RWPE2 (cell line): ENCODE measurements around the gene MTUS2.

Experiments used
- ATAC-seq: fragments of 200-7000 bp; cut with Tn5 transposase; 3 replicates; pipeline ENCODE4 v1.9.1; 2021; ENCODE audit warnings: low read depth
- DNase-seq: peaks from one replicate; pipeline ENCODE4 v3.0.0-alpha.2; 2020; ENCODE audit warnings: low spot score
- H3K27ac ChIP-seq: fragments of 450-650 bp; 2 replicates; pipeline ENCODE4 v1.5.1; 2017; ENCODE audit warnings: mild to moderate bottlenecking; ENCODE audit not compliant: poor library complexity, severe bottlenecking
- H3K27me3 ChIP-seq: fragments of 250-450 bp; sonication (Bioruptor Pico); 2 replicates; pipeline ENCODE4 v1.5.1; 2021; ENCODE audit warnings: mild to moderate bottlenecking, moderate library complexity; ENCODE audit not compliant: insufficient read depth, poor library complexity, severe bottlenecking
- H3K36me3 ChIP-seq: fragments of 250-450 bp; sonication (Bioruptor Pico); 2 replicates; pipeline ENCODE4 v1.5.1; 2020; ENCODE audit warnings: low read depth, mild to moderate bottlenecking, moderate library complexity
- H3K4me1 ChIP-seq: fragments of 250-450 bp; sonication (Bioruptor Pico); 2 replicates; pipeline ENCODE4 v1.5.1; 2021; ENCODE audit warnings: mild to moderate bottlenecking, moderate library complexity; ENCODE audit not compliant: insufficient read depth, poor library complexity, severe bottlenecking
- H3K4me3 ChIP-seq: fragments of 250-450 bp; sonication (Bioruptor Pico); 2 replicates; pipeline ENCODE4 v1.5.1; 2021; ENCODE audit warnings: mild to moderate bottlenecking, moderate library complexity; ENCODE audit not compliant: severe bottlenecking
- H3K9me3 ChIP-seq: fragments of 250-450 bp; sonication (Bioruptor Pico); 2 replicates; pipeline ENCODE4 v1.5.1; 2021; ENCODE audit warnings: mild to moderate bottlenecking, moderate library complexity; ENCODE audit not compliant: severe bottlenecking
- CTCF ChIP-seq: fragments of 450-650 bp; IDR thresholded peaks from one replicate; pipeline ENCODE4 v1.5.1; 2017; ENCODE audit warnings: mild to moderate bottlenecking, moderate library complexity; ENCODE audit not compliant: poor library complexity, severe bottlenecking

MTUS2 gene

GRCh38 chr13:28830580-28830979 is 10.4 kb downstream of the MTUS2 start:
- ATAC-seq = no peak
- Histone ChIP-seq H3K9me3 (no peaks in the 10 kb centered on the region), H3K4me1 (no peaks in the 10 kb centered on the region), H3K36me3 (no peaks in the 10 kb centered on the region), H3K27ac (no peak overlapping the region), H3K27me3 (no peaks in the 10 kb centered on the region), H3K4me3 (no peak overlapping the region)
- no peak for DNase-seq
- TF ChIP-seq CTCF = no peak

- ATAC-seq (no peak), DNase-seq (no peak)
- H3K27me3 ChIP-seq = no peaks in the 10 kb centered on the region
- H3K4me1 ChIP-seq = no peaks in the 10 kb centered on the region
- H3K36me3 ChIP-seq = no peaks in the 10 kb centered on the region
- no peak overlapping the region for H3K27ac ChIP-seq
- H3K4me3 ChIP-seq = no peak overlapping the region
- no peaks in the 10 kb centered on the region for H3K9me3 ChIP-seq
- no peak for TF ChIP-seq CTCF
These were observed 11.0 kb downstream of the MTUS2 start for GRCh38 chr13:28831117-28831516.

- Histone ChIP-seq H3K4me1 (no peaks in the 10 kb centered on the region), H3K36me3 (no peaks in the 10 kb centered on the region), H3K4me3 (no peak overlapping the region), H3K9me3 (no peaks in the 10 kb centered on the region), H3K27me3 (no peaks in the 10 kb centered on the region), H3K27ac (no peak overlapping the region)
- no peak for TF ChIP-seq CTCF
- DNase-seq (no peak), ATAC-seq (no peak)
These were observed 17.0 kb downstream of the MTUS2 start for GRCh38 chr13:28837111-28837510.

GRCh38 chr13:28843639-28844038 is 23.5 kb downstream of the MTUS2 start:
- no peak overlapping the region for H3K27ac ChIP-seq
- no peak overlapping the region for H3K4me3 ChIP-seq
- H3K9me3 ChIP-seq = no peaks in the 10 kb centered on the region
- TF ChIP-seq CTCF = no peak
- ATAC-seq (no peak), DNase-seq (no peak)
- H3K36me3 ChIP-seq = no peaks in the 10 kb centered on the region
- peaks cover 4% of the 10 kb centered on the region for H3K27me3 ChIP-seq
- H3K4me1 ChIP-seq = no peaks in the 10 kb centered on the region

- no peak overlapping the region for H3K27ac ChIP-seq
- no peak for DNase-seq
- H3K36me3 ChIP-seq = no peaks in the 10 kb centered on the region
- peaks cover 8% of the 10 kb centered on the region for H3K27me3 ChIP-seq
- TF ChIP-seq CTCF = no peak
- no peaks in the 10 kb centered on the region for H3K4me1 ChIP-seq
- ATAC-seq = no peak
- no peak overlapping the region for H3K4me3 ChIP-seq
- H3K9me3 ChIP-seq = no peaks in the 10 kb centered on the region
These were observed 29.3 kb downstream of the MTUS2 start for GRCh38 chr13:28849441-28849840.
